Activated effector memory CD4-positive, alpha-beta T cell treated with Interleukin-2 at 50 U/mL for 16 hours (primary cell): ENCODE results near the gene SOX6.
"Not testable (repeated sequence)": the region's sequence is repeated elsewhere in the genome, so short reads cannot be mapped to it uniquely, and the experiment has no call there.

Source experiments
- DNase-seq: peaks from one replicate; pipeline ENCODE4 v3.0.0-alpha.2; 2020

Gene SOX6

DNA sequence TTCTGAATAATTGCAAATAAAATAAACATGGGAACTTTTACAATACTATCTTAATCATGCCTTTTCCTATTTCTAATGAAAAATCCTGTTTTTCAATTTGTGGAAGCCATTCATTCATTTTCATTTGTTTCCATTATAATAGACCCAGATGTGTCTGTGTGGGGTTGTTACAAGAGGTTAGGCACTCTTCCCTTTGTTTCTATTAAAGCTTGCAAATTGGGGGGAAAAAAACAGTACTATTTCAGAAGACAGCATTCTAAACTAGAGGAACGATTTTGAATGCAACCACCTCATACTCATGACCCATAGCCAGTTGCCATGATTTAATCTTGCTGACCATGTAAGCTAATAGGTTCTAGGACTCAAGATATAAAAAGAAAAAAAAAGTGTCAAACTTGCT lies 175.5 kb downstream of the SOX6 start:
- no peak for DNase-seq

DNA sequence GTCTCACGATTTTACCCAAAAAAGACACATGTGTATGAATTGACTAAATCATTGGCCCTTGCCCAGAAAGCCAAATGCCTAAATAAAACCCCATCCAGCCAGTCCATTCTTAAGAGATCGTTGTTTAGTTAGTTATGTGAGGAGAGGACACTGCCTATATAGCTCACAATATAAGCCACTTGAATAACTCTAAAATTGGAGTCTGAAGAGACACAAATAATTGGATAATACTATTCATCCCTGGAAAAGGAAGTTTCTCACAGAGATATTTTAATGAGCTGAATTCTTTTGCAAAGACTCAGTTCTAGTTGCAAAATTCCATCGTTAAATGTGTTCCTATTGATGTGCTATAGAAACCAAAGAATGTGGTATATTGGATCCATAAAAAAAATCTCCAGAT lies 176.7 kb downstream of the SOX6 start:
- DNase-seq = no peak

- no peak for DNase-seq
These were observed 178.1 kb downstream of the SOX6 start for GRCh38 chr11:16178273-16178672.

GRCh38 chr11:16177688-16178087 lies 178.7 kb downstream of the SOX6 start:
- DNase-seq = no peak

GRCh38 chr11:16173798-16174197 lies 182.5 kb downstream of the SOX6 start:
- no peak for DNase-seq

- no peak for DNase-seq
These were observed 184.5 kb downstream of the SOX6 start for GRCh38 chr11:16171882-16172281.

- no peak for DNase-seq
These were observed 186.1 kb downstream of the SOX6 start for GRCh38 chr11:16169956-16170847.

DNA sequence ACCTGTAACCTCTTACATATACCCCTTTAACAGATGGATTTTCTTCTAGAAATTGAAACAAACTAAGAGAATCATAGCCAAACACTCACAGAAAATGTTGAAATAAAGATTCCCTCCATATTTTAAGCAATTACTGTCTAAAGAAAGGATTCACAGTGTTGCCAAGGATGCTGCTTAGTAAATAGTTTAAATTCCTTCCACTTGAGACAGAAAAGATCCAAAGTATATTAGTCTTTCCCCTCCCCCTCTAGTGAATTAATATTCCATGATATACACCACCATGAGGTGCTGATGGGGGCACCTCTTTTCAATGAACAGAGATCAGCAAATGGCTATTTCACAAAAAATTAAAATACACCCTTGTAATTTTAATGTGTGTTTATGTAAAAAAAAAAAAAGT lies 186.8 kb downstream of the SOX6 start:
- no peak for DNase-seq

DNA sequence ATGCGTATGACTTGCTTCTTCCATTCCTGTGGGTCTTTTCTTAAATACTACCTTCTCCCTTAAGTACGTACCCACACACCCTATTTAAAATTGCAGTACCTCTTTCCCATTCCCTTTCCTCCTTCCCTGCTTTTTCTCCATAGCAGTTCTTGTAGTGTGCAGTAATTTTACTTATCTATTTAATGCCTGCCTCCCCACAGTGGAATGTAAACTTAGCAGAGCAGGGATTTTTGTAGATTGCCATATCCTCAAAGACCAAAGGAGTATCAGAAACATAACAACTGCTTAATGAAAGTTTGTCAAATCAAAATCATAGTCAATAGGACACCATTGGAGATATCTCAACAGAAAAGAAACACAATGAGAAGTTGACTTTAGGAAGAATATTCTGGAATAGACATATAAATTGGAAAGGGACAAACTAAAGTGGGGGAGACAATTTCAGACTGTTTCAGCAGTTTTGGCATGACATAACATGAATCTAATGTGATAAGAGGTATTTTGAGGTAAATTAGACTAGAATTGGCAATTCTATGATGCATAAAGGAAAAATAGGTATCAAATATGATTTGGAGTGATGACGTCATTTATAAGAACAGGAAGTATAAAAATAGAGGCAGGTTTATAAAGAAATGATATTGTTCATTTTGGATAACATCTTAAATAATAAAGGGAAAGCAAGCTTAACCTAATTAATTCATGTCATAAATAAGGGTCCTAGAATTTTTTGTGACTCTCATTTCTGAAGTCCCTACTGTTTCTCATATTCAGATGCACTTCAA lies 188.4 kb downstream of the SOX6 start:
- no peak for DNase-seq

DNA sequence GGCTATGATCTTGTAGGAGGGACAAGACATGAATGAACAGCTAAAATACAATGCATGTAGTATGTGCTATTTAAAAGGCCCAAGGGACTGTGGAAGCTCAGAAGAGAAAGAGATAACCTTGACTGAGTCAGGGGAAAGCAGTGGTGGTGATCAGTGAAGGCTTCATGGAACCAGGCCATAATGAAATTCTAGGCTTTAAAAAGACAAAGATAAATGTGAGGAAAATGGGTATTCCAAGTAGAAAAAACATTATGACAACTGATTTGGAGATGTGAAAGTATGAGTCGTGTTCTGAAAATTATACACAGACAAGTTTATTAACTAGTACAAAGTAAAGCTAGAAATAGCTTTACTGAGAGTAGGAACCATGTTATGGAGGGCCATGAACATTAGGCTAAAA lies 189.8 kb downstream of the SOX6 start:
- DNase-seq = no peak

DNA sequence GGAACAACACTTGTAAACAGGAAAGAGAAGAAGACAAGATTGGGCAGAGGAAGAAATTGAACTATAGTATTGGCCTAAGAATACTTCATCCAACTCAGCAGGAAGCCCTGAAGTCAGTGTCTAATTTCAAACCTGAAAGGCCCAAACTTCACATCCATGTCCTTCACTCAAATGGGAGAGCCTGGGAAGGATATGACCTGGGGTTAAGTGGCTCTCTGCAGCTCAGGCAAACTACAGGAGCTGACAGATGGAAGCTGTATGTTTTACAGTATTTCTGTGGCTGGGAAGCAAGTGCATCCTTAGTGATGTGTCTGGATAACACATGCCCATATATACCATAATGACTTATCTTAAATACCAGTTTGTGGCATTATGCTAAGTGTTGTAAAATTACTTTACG lies 196.2 kb downstream of the SOX6 start:
- DNase-seq = no peak

GRCh38 chr11:16158426-16158994 lies 197.8 kb downstream of the SOX6 start:
- DNase-seq = no peak

GRCh38 chr11:16157327-16157726 lies 199.0 kb downstream of the SOX6 start:
- DNase-seq = no peak

GRCh38 chr11:16155448-16155847 lies 200.9 kb downstream of the SOX6 start:
- DNase-seq = no peak

DNA sequence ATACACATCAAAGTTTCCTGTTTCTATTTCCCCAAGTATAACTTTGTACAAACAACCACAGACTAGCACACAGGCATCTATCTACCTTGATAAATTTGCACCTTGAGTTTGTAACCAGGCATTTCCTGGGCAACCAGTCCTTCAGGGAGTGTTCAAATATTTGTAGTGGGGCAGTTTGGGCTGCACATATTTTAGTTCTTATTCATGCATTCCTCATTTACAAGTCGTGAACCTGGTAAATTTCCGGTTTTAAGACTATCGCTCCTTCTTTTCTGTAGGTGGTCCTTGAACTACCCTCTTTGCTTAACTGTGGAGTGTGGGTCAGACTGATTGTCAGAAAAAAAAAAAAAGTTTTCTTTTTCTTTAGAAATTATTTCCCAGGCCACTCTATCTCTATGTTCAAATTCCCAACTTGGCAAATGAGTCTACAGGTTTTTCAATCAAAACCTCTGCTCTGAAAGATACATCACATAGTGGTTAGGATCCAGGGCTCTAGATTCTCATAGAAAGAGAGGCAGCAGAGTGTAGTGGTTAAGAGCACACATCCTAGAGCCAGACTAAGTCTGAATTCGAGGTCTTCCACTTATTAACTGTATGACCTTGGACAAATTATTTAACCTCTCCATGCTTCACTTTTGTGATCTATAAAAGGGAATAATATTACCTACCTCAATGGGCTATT lies 201.5 kb downstream of the SOX6 start:
- no peak for DNase-seq

DNA sequence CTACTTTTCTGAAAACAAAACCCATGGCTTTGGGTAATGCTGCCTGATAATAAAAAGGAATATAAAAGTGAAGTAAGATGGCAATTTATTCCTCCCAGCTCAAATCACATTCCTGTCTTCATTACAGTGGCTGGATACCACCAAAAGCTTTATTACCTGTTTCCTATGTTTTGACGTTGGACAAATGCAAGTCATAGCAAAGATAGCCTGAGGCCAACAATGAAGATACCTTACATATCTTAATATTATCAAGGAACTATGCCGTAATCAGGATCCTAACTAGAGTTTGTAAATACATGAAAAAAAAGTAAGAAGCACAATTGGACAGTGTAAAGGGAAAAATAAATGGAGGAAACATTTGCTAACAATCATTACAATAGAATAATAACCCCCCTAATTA lies 202.4 kb downstream of the SOX6 start:
- no peak for DNase-seq

DNA sequence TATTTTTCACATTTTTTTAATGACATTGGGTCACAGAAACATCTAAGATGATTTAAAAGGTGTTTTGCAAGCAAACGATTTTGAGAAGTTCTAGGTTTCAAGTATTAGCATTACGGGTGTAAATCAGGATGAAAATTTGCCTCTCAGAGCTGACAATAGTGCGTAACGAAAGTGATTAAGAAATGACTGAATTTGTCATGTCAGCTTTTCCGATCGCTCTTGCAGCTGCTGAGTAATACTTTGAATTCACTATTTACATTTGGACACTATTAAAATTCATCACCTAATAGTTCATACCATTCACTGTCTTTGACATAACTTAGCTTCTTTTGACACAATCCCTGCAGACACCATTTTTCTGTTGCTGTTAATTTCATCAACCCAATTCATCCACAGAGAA lies 205.2 kb downstream of the SOX6 start:
- DNase-seq = no peak

DNA sequence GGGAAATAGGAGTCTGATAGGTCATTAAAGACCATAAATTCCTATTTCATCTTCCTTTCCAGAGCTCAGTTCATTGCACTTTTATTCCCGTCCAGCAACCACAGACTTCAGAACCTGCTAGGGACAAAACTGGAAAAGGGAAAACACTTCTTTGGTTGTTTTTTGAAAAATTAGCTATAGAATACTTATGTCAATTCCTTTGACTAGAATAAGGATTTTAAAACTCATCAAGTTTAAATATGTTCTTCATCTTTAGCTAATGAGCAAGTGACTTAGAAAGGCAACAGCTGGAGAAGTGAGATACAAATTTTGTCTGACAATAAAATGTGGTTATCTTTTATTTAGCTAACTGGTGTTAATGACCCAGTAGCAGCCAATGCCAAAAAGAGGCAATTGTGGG lies 206.9 kb downstream of the SOX6 start:
- no peak for DNase-seq

DNA sequence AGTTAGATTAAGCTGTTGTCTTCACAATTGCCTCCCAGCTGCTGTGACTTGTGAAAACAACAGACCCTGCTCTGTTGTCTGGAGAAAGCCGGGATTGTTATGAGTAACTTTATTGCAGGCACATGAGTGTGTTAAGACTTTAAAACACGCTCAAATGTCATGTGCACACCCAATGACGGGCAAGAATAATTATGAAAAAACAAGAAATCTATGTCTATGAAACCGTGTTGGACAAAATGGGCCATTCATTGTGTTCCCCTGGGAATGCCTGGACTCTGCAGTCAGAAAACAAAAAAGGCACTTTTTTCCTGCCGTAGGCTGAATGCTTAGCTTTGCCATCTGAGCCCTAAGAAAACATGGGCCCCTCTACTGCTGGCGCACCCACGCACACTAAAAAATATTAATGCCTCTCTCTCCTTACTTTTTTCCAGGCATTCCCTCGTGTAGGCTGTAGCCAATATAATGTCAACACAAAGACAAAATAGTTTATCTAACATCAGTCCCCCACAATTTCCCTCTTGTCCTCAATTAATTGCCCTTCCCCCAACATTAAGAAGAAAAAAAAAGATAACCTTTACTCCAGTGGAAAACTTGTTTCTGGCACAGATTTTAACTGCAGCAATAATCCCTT lies 207.9 kb downstream of the SOX6 start:
- DNase-seq = no peak

- not testable (repeated sequence) for DNase-seq
These were observed 209.4 kb downstream of the SOX6 start for GRCh38 chr11:16146980-16147379.

DNA sequence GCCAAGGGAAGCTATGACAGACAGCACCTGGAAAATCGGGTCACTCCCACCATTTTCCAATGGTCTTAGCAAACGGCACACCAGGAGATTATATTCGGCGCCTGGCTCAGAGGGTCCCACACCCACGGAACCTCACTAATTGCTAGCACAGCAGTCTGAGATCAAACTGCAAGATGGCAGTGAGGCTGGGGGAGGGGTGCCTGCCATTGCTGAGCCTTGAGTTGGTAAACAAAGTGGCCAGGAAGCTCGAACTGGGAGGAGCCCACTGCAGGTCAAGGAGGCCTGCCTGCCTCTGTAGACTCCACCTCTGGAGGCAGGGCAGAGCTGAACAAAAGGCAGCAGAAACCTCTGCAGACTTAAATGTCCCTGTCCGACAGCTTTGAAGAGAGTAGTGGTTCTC lies 214.7 kb downstream of the SOX6 start:
- DNase-seq = not testable (repeated sequence)

DNA sequence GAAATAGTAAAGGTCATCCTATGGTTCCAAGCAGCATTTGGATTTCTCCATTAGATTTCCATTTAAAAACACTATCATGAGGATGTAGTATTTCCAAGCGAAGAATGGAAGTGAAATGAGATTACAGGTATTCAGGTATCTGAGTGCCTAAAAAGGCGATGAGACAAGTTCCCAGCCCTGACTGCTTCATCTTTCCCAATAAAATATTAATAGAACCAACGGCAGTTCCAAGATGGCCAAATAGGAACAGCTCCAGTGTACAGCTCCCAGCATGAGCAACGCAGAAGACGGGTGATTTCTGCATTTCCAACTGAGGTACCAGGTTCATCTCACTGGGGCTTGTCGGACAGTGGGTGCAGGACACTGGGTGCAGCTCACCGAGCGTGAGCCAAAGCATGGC lies 215.2 kb downstream of the SOX6 start:
- DNase-seq = not testable (repeated sequence)
